HepG2 (cell line): ENCODE data around the gene CREB3. TPM values are rescaled to one million over a fixed set of nuclear protein-coding genes. Genes with fewer than 3 reads are reported as not detected.

Experiments
- ARNT ChIP-seq: fragments of 450-650 bp; IDR thresholded peaks from 2 replicates; pipeline ENCODE4 v1.6.1; 2017
- GABPA ChIP-seq, 2 experiments: IDR thresholded peaks; 2 replicates each; pipeline ENCODE4 v1.6.1; 2011 to 2016; ENCODE audit warnings: low read depth in 2 of 2, low read length in 1 of 2, missing biosample characterization in 1 of 2, missing genetic modification characterization in 1 of 2
- HMG20A ChIP-seq: IDR thresholded peaks from 2 replicates; pipeline ENCODE4 v1.6.1; 2016; ENCODE audit warnings: borderline replicate concordance
- KAT7 ChIP-seq: IDR thresholded peaks from 2 replicates; pipeline ENCODE4 v1.6.1; 2018; ENCODE audit warnings: borderline replicate concordance, missing compliant biosample characterization
- ZNF234 ChIP-seq: sonication (generic); formaldehyde crosslinking; conservative IDR thresholded peaks from 2 replicates; pipeline ENCODE4 v1.5.1; 2020; ENCODE audit warnings: mild to moderate bottlenecking, missing genetic modification reagents
- ZNF296 ChIP-seq: sonication (generic); formaldehyde crosslinking; conservative IDR thresholded peaks from 2 replicates; pipeline ENCODE4 v1.5.0; 2020; ENCODE audit warnings: mild to moderate bottlenecking, missing genetic modification reagents
- ZNF331 ChIP-seq: sonication (generic); formaldehyde crosslinking; IDR thresholded peaks from 2 replicates; pipeline ENCODE4 v1.4.0; 2020; ENCODE audit warnings: missing genetic modification reagents
- ZNF335 ChIP-seq: sonication (generic); formaldehyde crosslinking; IDR thresholded peaks from 2 replicates; pipeline ENCODE4 v1.4.0; 2020; ENCODE audit warnings: missing genetic modification reagents
- ZNF83 ChIP-seq: sonication (generic); formaldehyde crosslinking; IDR thresholded peaks from 2 replicates; pipeline ENCODE4 v1.4.0; 2020; ENCODE audit warnings: missing genetic modification reagents, mild to moderate bottlenecking, borderline replicate concordance
- polyA plus RNA-seq, 8 experiments: library from polyadenylated mRNA; depleted of rRNA in 3 of 8; stranded (reverse) in 7 of 8; unstranded in 1 of 8; fragments of >200 nt; fragmentation: Illumina TruSeq in 4 of 8; extraction: Trizol in 4 of 8; gene quantifications; 2 replicates each; pipeline versions ENCODE4 v1.2.1 to v1.2.3, GENCODE V29; 2011 to 2016; ENCODE audit warnings: low read depth in 4 of 8, missing spikeins in 1 of 8, mixed read lengths in 1 of 8; ENCODE audit not compliant: insufficient read depth in 1 of 8
- total RNA-seq, 5 experiments: library from RNA; depleted of rRNA; stranded (reverse); fragments of >200 nt; fragmentation: Illumina TruSeq; extraction: Trizol; gene quantifications; 2 replicates each; pipeline ENCODE4 v1.2.3, GENCODE V29; 2016; ENCODE audit warnings: low read depth in 1 of 5
- TF ChIP-seq, protein P1 (sequence below): sonication (generic); formaldehyde crosslinking; IDR thresholded peaks from 2 replicates; pipeline ENCODE4 v1.4.0; 2020; ENCODE audit warnings: mild to moderate bottlenecking, low read depth, missing genetic modification reagents
- TF ChIP-seq, protein P2 (sequence below): sonication (generic); formaldehyde crosslinking; IDR thresholded peaks from 2 replicates; pipeline ENCODE4 v1.4.0; 2020; ENCODE audit warnings: mild to moderate bottlenecking, missing genetic modification reagents, borderline replicate concordance
- TF ChIP-seq, protein P3 (sequence below): sonication (generic); formaldehyde crosslinking; IDR thresholded peaks from 2 replicates; pipeline ENCODE4 v1.5.1; 2020; ENCODE audit warnings: mild to moderate bottlenecking, moderate library complexity, missing genetic modification reagents
- TF ChIP-seq, protein P4 (sequence below): sonication (generic); formaldehyde crosslinking; IDR thresholded peaks from 2 replicates; pipeline ENCODE4 v1.5.0; 2020; ENCODE audit warnings: missing genetic modification reagents
- TF ChIP-seq, protein P5 (sequence below): sonication (generic); formaldehyde crosslinking; IDR thresholded peaks from 2 replicates; pipeline ENCODE4 v1.4.0; 2020; ENCODE audit warnings: missing genetic modification reagents

CREB3 gene
- total and polyA plus RNA-seq, 2 of the 13 experiments (the other 11 are each of a cell fraction or from before 2014, with no cell fraction given) = 11.1 to 34.2 TPM

DNA sequence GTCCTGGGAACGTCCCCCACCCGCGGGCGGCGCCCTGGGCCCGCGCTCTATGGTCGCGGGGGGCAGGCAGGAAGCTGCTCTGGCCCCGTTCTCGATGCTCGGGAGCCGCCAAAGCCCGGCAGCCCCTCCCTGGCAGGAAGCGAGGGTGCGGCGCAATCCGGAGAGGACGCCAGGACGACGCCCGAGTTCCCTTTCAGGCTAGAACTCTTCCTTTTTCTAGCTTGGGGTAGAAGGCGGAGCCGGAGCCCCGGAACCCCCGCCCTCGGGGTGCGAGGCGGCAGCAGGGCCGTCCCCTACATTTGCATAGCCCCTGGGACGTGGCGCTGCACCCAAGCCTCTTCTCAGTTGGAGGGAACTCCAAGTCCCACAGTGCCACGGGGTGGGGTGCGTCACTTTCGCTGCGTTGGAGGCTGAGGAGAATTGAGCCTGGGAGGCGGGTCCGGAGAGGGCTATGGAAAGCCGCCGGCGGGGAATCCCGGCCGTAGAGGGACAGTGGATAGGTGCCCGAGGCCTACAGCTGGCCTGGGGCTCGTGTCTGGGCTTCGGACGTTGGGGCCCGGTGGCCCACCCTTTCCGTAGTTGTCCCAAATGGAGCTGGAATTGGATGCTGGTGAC, at the start of gene CREB3, which contains the start of gene TLN1 (continued):
- TF ChIP-seq, protein P1, sequence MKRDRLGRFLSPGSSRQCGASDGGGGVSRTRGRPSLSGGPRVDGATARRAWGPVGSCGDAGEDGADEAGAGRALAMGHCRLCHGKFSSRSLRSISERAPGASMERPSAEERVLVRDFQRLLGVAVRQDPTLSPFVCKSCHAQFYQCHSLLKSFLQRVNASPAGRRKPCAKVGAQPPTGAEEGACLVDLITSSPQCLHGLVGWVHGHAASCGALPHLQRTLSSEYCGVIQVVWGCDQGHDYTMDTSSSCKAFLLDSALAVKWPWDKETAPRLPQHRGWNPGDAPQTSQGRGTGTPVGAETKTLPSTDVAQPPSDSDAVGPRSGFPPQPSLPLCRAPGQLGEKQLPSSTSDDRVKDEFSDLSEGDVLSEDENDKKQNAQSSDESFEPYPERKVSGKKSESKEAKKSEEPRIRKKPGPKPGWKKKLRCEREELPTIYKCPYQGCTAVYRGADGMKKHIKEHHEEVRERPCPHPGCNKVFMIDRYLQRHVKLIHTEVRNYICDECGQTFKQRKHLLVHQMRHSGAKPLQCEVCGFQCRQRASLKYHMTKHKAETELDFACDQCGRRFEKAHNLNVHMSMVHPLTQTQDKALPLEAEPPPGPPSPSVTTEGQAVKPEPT (CRISPR knock-in tag) = no peak
- TF ChIP-seq KAT7 (CRISPR knock-in tag) (no peak; the same call in 1 of the 2 replicates), ZNF234 (CRISPR knock-in tag) (no peak), GABPA (IDR thresholded peaks at IDR 0.05; ENCODE audit: low read depth, low read length) (peak; percentile 89), GABPA (CRISPR knock-in tag; IDR thresholded peaks at IDR 0.05; ENCODE audit: low read depth) (peak; percentile 93), HMG20A (CRISPR knock-in tag) (no peak), ZNF296 (CRISPR knock-in tag) (0 out of 2 replicates have a peak, but pooled peaks have one; percentile 37), ZNF335 (CRISPR knock-in tag) (peak; percentile 50; the same call in 1 of the 2 replicates), ZNF331 (peak; percentile 70; the same call in 1 of the 2 replicates), ARNT (no peak), ZNF83 (CRISPR knock-in tag) (no peak)
- TF ChIP-seq, protein P2, sequence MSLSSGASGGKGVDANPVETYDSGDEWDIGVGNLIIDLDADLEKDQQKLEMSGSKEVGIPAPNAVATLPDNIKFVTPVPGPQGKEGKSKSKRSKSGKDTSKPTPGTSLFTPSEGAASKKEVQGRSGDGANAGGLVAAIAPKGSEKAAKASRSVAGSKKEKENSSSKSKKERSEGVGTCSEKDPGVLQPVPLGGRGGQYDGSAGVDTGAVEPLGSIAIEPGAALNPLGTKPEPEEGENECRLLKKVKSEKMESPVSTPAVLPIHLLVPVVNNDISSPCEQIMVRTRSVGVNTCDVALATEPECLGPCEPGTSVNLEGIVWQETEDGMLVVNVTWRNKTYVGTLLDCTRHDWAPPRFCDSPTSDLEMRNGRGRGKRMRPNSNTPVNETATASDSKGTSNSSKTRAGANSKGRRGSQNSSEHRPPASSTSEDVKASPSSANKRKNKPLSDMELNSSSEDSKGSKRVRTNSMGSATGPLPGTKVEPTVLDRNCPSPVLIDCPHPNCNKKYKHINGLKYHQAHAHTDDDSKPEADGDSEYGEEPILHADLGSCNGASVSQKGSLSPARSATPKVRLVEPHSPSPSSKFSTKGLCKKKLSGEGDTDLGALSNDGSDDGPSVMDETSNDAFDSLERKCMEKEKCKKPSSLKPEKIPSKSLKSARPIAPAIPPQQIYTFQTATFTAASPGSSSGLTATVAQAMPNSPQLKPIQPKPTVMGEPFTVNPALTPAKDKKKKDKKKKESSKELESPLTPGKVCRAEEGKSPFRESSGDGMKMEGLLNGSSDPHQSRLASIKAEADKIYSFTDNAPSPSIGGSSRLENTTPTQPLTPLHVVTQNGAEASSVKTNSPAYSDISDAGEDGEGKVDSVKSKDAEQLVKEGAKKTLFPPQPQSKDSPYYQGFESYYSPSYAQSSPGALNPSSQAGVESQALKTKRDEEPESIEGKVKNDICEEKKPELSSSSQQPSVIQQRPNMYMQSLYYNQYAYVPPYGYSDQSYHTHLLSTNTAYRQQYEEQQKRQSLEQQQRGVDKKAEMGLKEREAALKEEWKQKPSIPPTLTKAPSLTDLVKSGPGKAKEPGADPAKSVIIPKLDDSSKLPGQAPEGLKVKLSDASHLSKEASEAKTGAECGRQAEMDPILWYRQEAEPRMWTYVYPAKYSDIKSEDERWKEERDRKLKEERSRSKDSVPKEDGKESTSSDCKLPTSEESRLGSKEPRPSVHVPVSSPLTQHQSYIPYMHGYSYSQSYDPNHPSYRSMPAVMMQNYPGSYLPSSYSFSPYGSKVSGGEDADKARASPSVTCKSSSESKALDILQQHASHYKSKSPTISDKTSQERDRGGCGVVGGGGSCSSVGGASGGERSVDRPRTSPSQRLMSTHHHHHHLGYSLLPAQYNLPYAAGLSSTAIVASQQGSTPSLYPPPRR (CRISPR knock-in tag) = no peak; the same call in none of the 2 replicates
- TF ChIP-seq, protein P3, sequence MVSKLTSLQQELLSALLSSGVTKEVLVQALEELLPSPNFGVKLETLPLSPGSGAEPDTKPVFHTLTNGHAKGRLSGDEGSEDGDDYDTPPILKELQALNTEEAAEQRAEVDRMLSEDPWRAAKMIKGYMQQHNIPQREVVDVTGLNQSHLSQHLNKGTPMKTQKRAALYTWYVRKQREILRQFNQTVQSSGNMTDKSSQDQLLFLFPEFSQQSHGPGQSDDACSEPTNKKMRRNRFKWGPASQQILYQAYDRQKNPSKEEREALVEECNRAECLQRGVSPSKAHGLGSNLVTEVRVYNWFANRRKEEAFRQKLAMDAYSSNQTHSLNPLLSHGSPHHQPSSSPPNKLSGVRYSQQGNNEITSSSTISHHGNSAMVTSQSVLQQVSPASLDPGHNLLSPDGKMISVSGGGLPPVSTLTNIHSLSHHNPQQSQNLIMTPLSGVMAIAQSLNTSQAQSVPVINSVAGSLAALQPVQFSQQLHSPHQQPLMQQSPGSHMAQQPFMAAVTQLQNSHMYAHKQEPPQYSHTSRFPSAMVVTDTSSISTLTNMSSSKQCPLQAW (CRISPR knock-in tag) = peak; percentile 61
- TF ChIP-seq, protein P4, sequence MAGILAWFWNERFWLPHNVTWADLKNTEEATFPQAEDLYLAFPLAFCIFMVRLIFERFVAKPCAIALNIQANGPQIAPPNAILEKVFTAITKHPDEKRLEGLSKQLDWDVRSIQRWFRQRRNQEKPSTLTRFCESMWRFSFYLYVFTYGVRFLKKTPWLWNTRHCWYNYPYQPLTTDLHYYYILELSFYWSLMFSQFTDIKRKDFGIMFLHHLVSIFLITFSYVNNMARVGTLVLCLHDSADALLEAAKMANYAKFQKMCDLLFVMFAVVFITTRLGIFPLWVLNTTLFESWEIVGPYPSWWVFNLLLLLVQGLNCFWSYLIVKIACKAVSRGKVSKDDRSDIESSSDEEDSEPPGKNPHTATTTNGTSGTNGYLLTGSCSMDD = no peak
- TF ChIP-seq, protein P5, sequence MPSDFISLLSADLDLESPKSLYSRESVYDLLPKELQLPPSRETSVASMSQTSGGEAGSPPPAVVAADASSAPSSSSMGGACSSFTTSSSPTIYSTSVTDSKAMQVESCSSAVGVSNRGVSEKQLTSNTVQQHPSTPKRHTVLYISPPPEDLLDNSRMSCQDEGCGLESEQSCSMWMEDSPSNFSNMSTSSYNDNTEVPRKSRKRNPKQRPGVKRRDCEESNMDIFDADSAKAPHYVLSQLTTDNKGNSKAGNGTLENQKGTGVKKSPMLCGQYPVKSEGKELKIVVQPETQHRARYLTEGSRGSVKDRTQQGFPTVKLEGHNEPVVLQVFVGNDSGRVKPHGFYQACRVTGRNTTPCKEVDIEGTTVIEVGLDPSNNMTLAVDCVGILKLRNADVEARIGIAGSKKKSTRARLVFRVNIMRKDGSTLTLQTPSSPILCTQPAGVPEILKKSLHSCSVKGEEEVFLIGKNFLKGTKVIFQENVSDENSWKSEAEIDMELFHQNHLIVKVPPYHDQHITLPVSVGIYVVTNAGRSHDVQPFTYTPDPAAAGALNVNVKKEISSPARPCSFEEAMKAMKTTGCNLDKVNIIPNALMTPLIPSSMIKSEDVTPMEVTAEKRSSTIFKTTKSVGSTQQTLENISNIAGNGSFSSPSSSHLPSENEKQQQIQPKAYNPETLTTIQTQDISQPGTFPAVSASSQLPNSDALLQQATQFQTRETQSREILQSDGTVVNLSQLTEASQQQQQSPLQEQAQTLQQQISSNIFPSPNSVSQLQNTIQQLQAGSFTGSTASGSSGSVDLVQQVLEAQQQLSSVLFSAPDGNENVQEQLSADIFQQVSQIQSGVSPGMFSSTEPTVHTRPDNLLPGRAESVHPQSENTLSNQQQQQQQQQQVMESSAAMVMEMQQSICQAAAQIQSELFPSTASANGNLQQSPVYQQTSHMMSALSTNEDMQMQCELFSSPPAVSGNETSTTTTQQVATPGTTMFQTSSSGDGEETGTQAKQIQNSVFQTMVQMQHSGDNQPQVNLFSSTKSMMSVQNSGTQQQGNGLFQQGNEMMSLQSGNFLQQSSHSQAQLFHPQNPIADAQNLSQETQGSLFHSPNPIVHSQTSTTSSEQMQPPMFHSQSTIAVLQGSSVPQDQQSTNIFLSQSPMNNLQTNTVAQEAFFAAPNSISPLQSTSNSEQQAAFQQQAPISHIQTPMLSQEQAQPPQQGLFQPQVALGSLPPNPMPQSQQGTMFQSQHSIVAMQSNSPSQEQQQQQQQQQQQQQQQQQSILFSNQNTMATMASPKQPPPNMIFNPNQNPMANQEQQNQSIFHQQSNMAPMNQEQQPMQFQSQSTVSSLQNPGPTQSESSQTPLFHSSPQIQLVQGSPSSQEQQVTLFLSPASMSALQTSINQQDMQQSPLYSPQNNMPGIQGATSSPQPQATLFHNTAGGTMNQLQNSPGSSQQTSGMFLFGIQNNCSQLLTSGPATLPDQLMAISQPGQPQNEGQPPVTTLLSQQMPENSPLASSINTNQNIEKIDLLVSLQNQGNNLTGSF = peak; percentile 41; the same call in 1 of the 2 replicates
